Suprapubic skin (tissue), 4 donors: ENCODE data around the gene TNNI3. TPM values are rescaled to one million over a fixed set of nuclear protein-coding genes. Genes with fewer than 3 reads are reported as not detected.
"Not testable (repeated sequence)": the region's sequence is repeated elsewhere in the genome, so short reads cannot be mapped to it uniquely, and the experiment has no call there.

ENCODE experiments used
- DNase-seq, 2 donors: peaks; one replicate each; pipeline ENCODE4 v3.0.0-alpha.2; 2019; ENCODE audit warnings: low spot score in 2 of 2
- H3K27ac ChIP-seq: fragments of 200-600 bp; sonication (generic); one replicate; pipeline ENCODE4 v1.5.1; 2019
- H3K27me3 ChIP-seq: fragments of 200-600 bp; sonication (generic); one replicate; pipeline ENCODE4 v1.5.1; 2019
- H3K36me3 ChIP-seq: fragments of 200-600 bp; sonication (generic); one replicate; pipeline ENCODE4 v1.5.1; 2019
- H3K4me1 ChIP-seq: fragments of 200-600 bp; sonication (generic); one replicate; pipeline ENCODE4 v1.5.1; 2019
- H3K4me3 ChIP-seq: fragments of 200-600 bp; sonication (generic); one replicate; pipeline ENCODE4 v1.5.1; 2019; ENCODE audit warnings: mild to moderate bottlenecking
- H3K9me3 ChIP-seq: fragments of 200-600 bp; sonication (generic); one replicate; pipeline ENCODE4 v1.5.1; 2019
- EP300 ChIP-seq: sonication (generic); formaldehyde crosslinking; IDR thresholded peaks from one replicate; pipeline ENCODE4 v1.6.1; 2017; ENCODE audit warnings: antibody characterized with exemption
- POLR2A ChIP-seq, 2 donors: fragments of 450-650 bp; IDR thresholded peaks; one replicate each; pipeline ENCODE4 v1.6.1; 2017; ENCODE audit warnings: antibody characterized with exemption in 2 of 2, mild to moderate bottlenecking in 2 of 2, moderate library complexity in 2 of 2
- POLR2AphosphoS5 ChIP-seq, 3 donors: sonication (generic); formaldehyde crosslinking; IDR thresholded peaks; one replicate each; pipeline ENCODE4 v1.6.1; 2017; ENCODE audit warnings: antibody characterized with exemption in 3 of 3
- WGBS: methylation state at CpG from one replicate; pipeline ENCODE4 v1.1.5; 2018; 5-methylcytosine and 5-hydroxymethylcytosine counted together
- total RNA-seq, 4 donors: library from RNA; depleted of rRNA; stranded (reverse); fragments of >200 nt; gene quantifications; one replicate each; pipeline ENCODE4 v1.1.0, GENCODE V29; 2016
- TF ChIP-seq, protein P1 (sequence below), 2 donors: fragments of 200-600 bp in 1 of 2; fragments of 450-650 bp in 1 of 2; sonication (generic) in 1 of 2; IDR thresholded peaks; one replicate each; pipeline ENCODE4 v1.5.1; 2016 to 2019; ENCODE audit warnings: antibody characterized with exemption in 2 of 2, mild to moderate bottlenecking in 1 of 2, moderate library complexity in 1 of 2

The TNNI3 gene
- total RNA-seq: 1 to 10 TPM; 1.7 to 4.7 (median 3.2) TPM

DNA sequence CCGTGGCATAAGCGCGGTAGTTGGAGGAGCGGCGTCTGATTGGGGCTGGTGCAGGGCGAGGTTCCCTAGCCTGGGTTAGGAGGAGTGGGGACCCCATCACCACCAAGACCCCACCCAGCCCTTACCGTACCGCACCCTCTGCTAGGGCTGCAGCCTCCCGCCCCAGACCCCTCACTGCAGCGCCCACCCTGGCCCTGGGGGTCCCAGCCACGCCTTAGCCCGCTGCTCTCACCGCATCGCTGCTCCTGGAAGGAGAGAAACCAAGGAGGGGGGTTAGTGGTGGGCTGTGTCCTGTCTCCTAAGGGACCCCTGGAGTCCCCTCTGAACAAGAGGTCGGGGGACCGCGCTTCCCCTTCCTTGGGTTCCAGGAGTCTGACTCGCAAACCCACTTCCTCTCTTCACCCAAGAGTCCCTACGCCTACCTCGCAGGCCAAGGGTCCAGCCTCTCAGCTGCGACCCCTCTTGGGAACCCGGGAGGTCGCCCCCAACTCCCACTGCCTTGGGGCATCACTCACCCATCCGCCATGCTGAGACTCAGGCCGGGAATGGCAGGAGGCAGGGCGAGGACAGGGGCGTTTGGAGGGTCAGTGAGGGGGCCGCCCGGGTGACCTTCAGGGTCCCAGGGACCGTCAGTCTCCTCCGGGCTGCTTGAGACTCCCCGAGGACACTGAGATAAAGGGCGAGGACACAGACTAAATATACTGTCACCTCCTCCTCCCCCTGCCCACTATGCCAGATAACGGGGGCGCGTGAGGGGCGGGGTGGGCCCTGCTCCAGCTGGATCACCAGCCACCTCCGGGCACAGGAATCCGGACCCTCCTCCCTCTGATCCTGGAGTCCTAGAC, at the start of gene TNNI3:
TNNI3 (minus strand) TSS at position 669 of the 845 bp plus-strand sequence; CDS start at position 526, 143 bp downstream.
- Histone ChIP-seq H3K9me3 (no peaks in the 10 kb centered on the region), H3K36me3 (no peaks in the 10 kb centered on the region), H3K4me1 (peaks cover 33% of the 10 kb centered on the region), H3K27ac (no peak within 1 kb of the TSS), H3K4me3 (peak within 1 kb of the TSS; percentile 30), H3K27me3 (peaks cover 69% of the 10 kb centered on the region)
- DNase-seq: no peak
- WGBS: 9% methylated on average over 7 of the region's 39 CpGs
- no peak for TF ChIP-seq EP300
- no peak for TF ChIP-seq POLR2A (IDR thresholded peaks at IDR 0.05)
- TF ChIP-seq POLR2AphosphoS5 (IDR thresholded peaks at IDR 0.05): no peak
- TF ChIP-seq, protein P1, sequence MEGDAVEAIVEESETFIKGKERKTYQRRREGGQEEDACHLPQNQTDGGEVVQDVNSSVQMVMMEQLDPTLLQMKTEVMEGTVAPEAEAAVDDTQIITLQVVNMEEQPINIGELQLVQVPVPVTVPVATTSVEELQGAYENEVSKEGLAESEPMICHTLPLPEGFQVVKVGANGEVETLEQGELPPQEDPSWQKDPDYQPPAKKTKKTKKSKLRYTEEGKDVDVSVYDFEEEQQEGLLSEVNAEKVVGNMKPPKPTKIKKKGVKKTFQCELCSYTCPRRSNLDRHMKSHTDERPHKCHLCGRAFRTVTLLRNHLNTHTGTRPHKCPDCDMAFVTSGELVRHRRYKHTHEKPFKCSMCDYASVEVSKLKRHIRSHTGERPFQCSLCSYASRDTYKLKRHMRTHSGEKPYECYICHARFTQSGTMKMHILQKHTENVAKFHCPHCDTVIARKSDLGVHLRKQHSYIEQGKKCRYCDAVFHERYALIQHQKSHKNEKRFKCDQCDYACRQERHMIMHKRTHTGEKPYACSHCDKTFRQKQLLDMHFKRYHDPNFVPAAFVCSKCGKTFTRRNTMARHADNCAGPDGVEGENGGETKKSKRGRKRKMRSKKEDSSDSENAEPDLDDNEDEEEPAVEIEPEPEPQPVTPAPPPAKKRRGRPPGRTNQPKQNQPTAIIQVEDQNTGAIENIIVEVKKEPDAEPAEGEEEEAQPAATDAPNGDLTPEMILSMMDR (IDR thresholded peaks at IDR 0.05): no peak

DNA sequence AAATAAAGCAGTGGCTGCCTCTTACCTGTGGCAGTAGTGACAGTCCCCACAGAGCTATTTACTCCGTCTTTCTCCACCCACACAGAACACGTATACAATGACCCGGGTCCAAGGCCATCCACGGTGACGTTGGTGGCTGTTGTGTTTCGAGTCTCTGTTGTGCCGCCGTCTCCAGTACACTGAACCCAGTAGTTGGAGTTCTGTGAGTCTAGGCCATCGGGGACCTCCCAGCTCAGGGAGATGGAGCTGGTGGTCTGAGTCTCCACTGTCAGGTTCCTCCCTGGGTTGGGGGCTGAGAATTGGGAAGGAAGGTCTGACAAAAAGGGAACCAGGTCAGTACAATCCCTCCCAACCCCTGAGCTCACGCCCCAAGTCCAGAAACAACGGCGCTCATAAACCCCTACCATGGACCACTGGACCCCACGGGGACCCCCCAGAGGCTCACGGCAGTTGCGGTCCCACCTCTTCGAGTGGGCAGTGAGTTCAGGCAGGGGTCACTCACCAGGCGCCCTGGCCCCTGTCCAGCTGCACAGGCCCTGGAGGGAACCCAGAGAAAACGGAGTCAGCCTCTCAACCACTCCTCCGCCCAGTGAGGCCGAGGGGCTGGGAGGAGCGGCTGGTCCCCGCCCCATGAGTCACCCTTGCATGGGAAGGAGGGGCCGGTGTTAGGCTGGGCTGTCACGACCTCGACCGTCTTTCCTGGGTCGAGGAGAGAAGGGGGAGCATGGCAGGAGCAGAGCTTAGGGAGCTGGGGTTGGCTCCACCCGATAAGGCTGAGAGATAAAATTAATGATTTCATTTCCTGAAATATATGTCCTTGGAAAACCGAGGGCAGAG, 49.4 kb upstream of the TNNI3 start:
- Histone ChIP-seq H3K36me3 (no peaks in the 10 kb centered on the region), H3K27ac (no peak overlapping the region), H3K4me3 (peak overlapping the region; percentile 27), H3K27me3 (peaks cover 3% of the 10 kb centered on the region), H3K4me1 (peaks cover 22% of the 10 kb centered on the region), H3K9me3 (no peaks in the 10 kb centered on the region)
- TF ChIP-seq EP300 (no peak), POLR2AphosphoS5 (IDR thresholded peaks at IDR 0.05) (no peak), POLR2A (IDR thresholded peaks at IDR 0.05) (no peak)
- TF ChIP-seq, protein P1 (IDR thresholded peaks at IDR 0.05): no peak
- 35% methylated on average over 22 of the region's 29 CpGs for WGBS
- DNase-seq: peak in 1 of 2 donors; percentile 86

DNA sequence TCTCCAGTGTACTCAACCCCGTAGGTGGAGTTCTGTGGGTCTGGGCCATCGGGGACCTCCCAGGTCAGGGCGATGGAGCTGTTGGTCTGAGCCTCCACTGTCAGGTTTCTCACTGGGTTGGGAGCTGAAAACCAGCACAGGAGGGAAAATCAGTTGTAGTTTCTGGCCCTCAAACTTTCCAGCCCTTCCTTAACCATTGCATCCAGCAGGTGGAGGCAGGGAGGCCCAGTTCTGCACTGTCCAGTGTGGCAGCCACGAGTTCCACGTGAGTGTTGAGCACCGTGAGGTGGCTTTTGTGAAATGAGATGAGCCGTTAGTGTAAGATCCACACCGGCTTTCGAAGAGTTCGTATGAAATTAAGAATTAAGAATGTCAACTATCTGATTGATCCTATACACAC, 44.7 kb upstream of the TNNI3 start:
- H3K9me3 ChIP-seq, H3K4me3 ChIP-seq, H3K36me3 ChIP-seq, DNase-seq, H3K27ac ChIP-seq, H3K4me1 ChIP-seq: not testable (repeated sequence)
- H3K27me3 ChIP-seq: peaks cover 16% of the 10 kb centered on the region
- WGBS: 68% methylated on average over 9 of the region's 10 CpGs

DNA sequence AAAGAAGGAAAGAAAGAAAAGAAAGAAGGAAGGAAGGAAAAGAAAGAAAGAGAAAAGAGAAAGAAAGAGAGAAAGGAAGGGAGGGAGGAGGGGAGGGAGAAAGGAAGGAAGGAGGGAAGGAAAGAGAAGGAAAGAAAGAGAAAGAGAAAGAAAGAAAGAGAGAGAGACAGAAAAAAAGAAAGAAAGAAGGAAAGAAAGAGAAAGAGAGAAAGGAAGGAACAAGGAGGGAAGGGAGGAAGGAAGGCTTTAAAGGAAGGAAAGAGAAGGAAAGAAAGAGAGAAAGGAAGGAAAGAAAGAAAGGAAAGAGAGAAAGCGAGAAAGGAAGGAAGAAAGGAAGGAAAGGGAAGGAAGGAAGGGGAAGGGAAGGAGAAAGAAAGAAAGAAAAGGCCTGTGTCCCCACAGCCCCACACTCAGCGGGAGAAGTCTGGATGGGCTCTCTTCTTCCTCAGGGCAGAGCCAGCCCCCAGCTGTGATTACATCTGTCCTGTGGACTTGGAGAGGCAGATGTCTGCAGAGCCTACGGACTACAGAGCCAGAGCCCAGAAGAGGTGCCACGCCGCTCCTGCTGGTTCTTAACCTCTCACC, 42.2 kb upstream of the TNNI3 start:
- TF ChIP-seq POLR2AphosphoS5 (IDR thresholded peaks at IDR 0.05) (no peak), EP300 (no peak), POLR2A (IDR thresholded peaks at IDR 0.05) (no peak)
- no peaks in the 10 kb centered on the region for H3K9me3 ChIP-seq
- 61% methylated on average over 5 of the region's 5 CpGs for WGBS
- no peak overlapping the region for H3K27ac ChIP-seq
- no peak for DNase-seq
- H3K27me3 ChIP-seq: peaks cover 17% of the 10 kb centered on the region
- no peaks in the 10 kb centered on the region for H3K4me1 ChIP-seq
- H3K4me3 ChIP-seq: no peak overlapping the region
- no peaks in the 10 kb centered on the region for H3K36me3 ChIP-seq

DNA sequence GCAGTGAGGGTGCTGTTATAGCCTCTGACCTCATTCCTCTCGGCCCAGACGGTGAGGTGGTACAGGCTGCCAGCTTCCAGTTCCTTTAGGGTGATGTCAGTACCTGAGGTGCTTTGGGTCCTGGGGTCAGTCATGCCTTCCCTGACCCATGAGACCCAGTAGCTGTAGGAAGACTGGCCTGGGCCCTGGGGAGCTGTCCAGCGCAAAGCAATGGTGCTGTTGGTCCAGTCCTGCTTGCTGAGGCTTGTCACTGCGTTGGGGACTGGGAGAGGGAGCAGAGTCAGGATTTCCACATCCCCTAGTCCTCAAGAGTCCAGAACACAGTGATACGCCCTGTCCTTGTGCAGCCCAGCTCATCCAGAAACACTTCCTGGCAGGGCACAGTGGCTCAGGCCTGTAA, 41.1 kb upstream of the TNNI3 start:
- 88% methylated on average over 3 of the region's 5 CpGs for WGBS
- H3K27me3 ChIP-seq: peaks cover 17% of the 10 kb centered on the region

More for the DNA sequence above, 41.1 kb upstream of the TNNI3 start:
- no peak for DNase-seq
- Histone ChIP-seq H3K36me3 (no peaks in the 10 kb centered on the region), H3K9me3 (no peaks in the 10 kb centered on the region), H3K27ac (no peak overlapping the region), H3K4me3 (no peak overlapping the region), H3K4me1 (no peaks in the 10 kb centered on the region)
- TF ChIP-seq POLR2AphosphoS5 (IDR thresholded peaks at IDR 0.05) (no peak), EP300 (no peak), POLR2A (IDR thresholded peaks at IDR 0.05) (no peak)
- TF ChIP-seq, protein P1 (IDR thresholded peaks at IDR 0.05): no peak
